ENCODE measurements around the gene SLCO3A1.

DNA sequence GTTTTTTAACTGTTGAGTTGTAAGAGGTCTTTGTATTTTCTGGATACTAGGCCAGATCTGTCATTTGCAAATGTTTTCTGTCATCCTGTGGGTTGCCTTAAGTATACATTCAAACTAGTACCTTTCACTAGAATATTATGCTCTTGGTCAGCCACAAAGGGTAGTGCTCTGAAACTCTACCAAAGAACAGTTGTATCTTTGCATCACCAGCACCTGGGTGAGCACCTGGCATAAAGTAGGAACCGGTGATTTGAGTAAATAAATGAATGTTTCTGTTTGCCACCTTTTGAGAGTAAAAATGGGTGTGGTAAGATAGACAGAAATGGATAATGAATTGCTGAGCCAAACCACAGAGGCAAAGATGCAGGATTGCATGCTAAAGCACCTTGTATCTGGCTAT, 98.7 kb downstream of the SLCO3A1 start:
- no peak for TF ChIP-seq POLR2AphosphoS5 (IDR thresholded peaks at IDR 0.05)
- no peak for TF ChIP-seq POLR2A (IDR thresholded peaks at IDR 0.05)
- no peak for TF ChIP-seq EP300 (IDR thresholded peaks at IDR 0.05)
- TF ChIP-seq, protein P1, sequence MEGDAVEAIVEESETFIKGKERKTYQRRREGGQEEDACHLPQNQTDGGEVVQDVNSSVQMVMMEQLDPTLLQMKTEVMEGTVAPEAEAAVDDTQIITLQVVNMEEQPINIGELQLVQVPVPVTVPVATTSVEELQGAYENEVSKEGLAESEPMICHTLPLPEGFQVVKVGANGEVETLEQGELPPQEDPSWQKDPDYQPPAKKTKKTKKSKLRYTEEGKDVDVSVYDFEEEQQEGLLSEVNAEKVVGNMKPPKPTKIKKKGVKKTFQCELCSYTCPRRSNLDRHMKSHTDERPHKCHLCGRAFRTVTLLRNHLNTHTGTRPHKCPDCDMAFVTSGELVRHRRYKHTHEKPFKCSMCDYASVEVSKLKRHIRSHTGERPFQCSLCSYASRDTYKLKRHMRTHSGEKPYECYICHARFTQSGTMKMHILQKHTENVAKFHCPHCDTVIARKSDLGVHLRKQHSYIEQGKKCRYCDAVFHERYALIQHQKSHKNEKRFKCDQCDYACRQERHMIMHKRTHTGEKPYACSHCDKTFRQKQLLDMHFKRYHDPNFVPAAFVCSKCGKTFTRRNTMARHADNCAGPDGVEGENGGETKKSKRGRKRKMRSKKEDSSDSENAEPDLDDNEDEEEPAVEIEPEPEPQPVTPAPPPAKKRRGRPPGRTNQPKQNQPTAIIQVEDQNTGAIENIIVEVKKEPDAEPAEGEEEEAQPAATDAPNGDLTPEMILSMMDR (IDR thresholded peaks at IDR 0.05), result no peak
